HepG2 (cell line): ENCODE measurements around the gene ZNF503. TPM values are rescaled to one million over a fixed set of nuclear protein-coding genes. Genes with fewer than 3 reads are reported as not detected.

Source experiments
- ADNP ChIP-seq: sonication (generic); formaldehyde crosslinking; IDR thresholded peaks from 2 replicates; pipeline ENCODE4 v1.4.0; 2020; ENCODE audit warnings: missing genetic modification reagents
- BHLHE40 ChIP-seq: IDR thresholded peaks from 2 replicates; pipeline ENCODE4 v1.6.1; 2011; ENCODE audit warnings: low read length, improper control_type of control experiment
- CREB3 ChIP-seq: sonication (generic); formaldehyde crosslinking; IDR thresholded peaks from 2 replicates; pipeline ENCODE4 v1.5.0; 2020; ENCODE audit warnings: missing genetic modification reagents
- ISL2 ChIP-seq: sonication (generic); formaldehyde crosslinking; IDR thresholded peaks from 2 replicates; pipeline ENCODE4 v1.5.0; 2020; ENCODE audit warnings: missing genetic modification reagents
- KDM4B ChIP-seq: sonication (generic); formaldehyde crosslinking; IDR thresholded peaks from 2 replicates; pipeline ENCODE4 v1.4.0; 2020; ENCODE audit warnings: missing genetic modification reagents
- NBN ChIP-seq: fragments of 450-650 bp; conservative IDR thresholded peaks from 2 replicates; pipeline ENCODE4 v1.6.1; 2017
- NONO ChIP-seq, 2 experiments: fragments of 450-650 bp in 1 of 2; sonication (generic) in 1 of 2; formaldehyde crosslinking in 1 of 2; IDR thresholded peaks in 1 of 2; conservative IDR thresholded peaks in 1 of 2; 2 replicates each; pipeline versions ENCODE4 v1.6.1 to v1.8.0; 2017 to 2022; ENCODE audit warnings: mild to moderate bottlenecking in 1 of 2, missing genetic modification reagents in 1 of 2, moderate library complexity in 1 of 2
- PAF1 ChIP-seq: IDR thresholded peaks from 2 replicates; pipeline ENCODE4 v1.6.1; 2016; ENCODE audit warnings: missing genetic modification reagents, missing compliant biosample characterization
- PRMT3 ChIP-seq: sonication (generic); formaldehyde crosslinking; IDR thresholded peaks from 2 replicates; pipeline ENCODE4 v1.8.1; 2022; ENCODE audit warnings: low read depth, mild to moderate bottlenecking, moderate library complexity, missing genetic modification reagents, borderline replicate concordance
- SUZ12 ChIP-seq: fragments of 150-350 bp; IDR thresholded peaks from 2 replicates; pipeline ENCODE4 v1.6.1; 2014; ENCODE audit warnings: low read depth, low read length
- TCF12 ChIP-seq, 2 experiments: fragments of 450-650 bp in 1 of 2; sonication (generic) in 1 of 2; formaldehyde crosslinking in 1 of 2; IDR thresholded peaks; 2 replicates each; pipeline versions ENCODE4 v1.6.1 to v1.8.0; 2017 to 2022; ENCODE audit warnings: antibody characterized with exemption in 1 of 2, mild to moderate bottlenecking in 1 of 2, missing genetic modification reagents in 1 of 2, moderate library complexity in 1 of 2
- TFE3 ChIP-seq: IDR thresholded peaks from 2 replicates; pipeline ENCODE4 v1.6.1; 2016
- THAP7 ChIP-seq: sonication (generic); formaldehyde crosslinking; IDR thresholded peaks from 2 replicates; pipeline ENCODE4 v1.8.1; 2023; ENCODE audit warnings: mild to moderate bottlenecking, missing genetic modification reagents
- ZMAT3 ChIP-seq: sonication (generic); formaldehyde crosslinking; conservative IDR thresholded peaks from 2 replicates; pipeline ENCODE4 v1.7.0; 2021; ENCODE audit warnings: missing genetic modification reagents
- ZNF101 ChIP-seq: sonication (generic); formaldehyde crosslinking; IDR thresholded peaks from 2 replicates; pipeline ENCODE4 v1.4.0; 2020; ENCODE audit warnings: mild to moderate bottlenecking, low read depth, missing genetic modification reagents, borderline replicate concordance
- ZNF138 ChIP-seq: sonication (generic); formaldehyde crosslinking; IDR thresholded peaks from 2 replicates; pipeline ENCODE4 v1.5.0; 2020; ENCODE audit warnings: mild to moderate bottlenecking, low read depth, missing genetic modification reagents
- ZNF563 ChIP-seq: sonication (generic); formaldehyde crosslinking; IDR thresholded peaks from 2 replicates; pipeline ENCODE4 v1.8.0; 2022; ENCODE audit warnings: mild to moderate bottlenecking, moderate library complexity, missing genetic modification reagents
- ZNF564 ChIP-seq: sonication (generic); formaldehyde crosslinking; IDR thresholded peaks from 2 replicates; pipeline ENCODE4 v1.8.1; 2023; ENCODE audit warnings: mild to moderate bottlenecking, missing genetic modification reagents
- ZNF672 ChIP-seq: sonication (generic); formaldehyde crosslinking; IDR thresholded peaks from 2 replicates; pipeline ENCODE4 v1.8.1; 2022; ENCODE audit warnings: missing genetic modification reagents
- ZNF687 ChIP-seq: sonication (generic); formaldehyde crosslinking; IDR thresholded peaks from 2 replicates; pipeline ENCODE4 v1.5.1; 2020; ENCODE audit warnings: mild to moderate bottlenecking, missing genetic modification reagents, moderate library complexity
- polyA plus RNA-seq, 8 experiments: library from polyadenylated mRNA; depleted of rRNA in 3 of 8; stranded (reverse) in 7 of 8; unstranded in 1 of 8; fragments of >200 nt; fragmentation: Illumina TruSeq in 4 of 8; extraction: Trizol in 4 of 8; gene quantifications; 2 replicates each; pipeline versions ENCODE4 v1.2.1 to v1.2.3, GENCODE V29; 2011 to 2016; ENCODE audit warnings: low read depth in 4 of 8, missing spikeins in 1 of 8, mixed read lengths in 1 of 8; ENCODE audit not compliant: insufficient read depth in 1 of 8
- total RNA-seq, 5 experiments: library from RNA; depleted of rRNA; stranded (reverse); fragments of >200 nt; fragmentation: Illumina TruSeq; extraction: Trizol; gene quantifications; 2 replicates each; pipeline ENCODE4 v1.2.3, GENCODE V29; 2016; ENCODE audit warnings: low read depth in 1 of 5

Gene ZNF503
- total and polyA plus RNA-seq, 2 of the 13 experiments (the other 11 are each of a cell fraction or from before 2014, with no cell fraction given): 2.7 to 8.3 TPM

GRCh38 chr10:75404815-75405597 lies 3.4 kb upstream of the ZNF503 start (continued):
- TF ChIP-seq SUZ12: no peak
- no peak for TF ChIP-seq ZNF101 (CRISPR knock-in tag)
- TF ChIP-seq ZNF563: peak; percentile 50; the same call in 1 of the 2 replicates
- TF ChIP-seq TCF12 (IDR thresholded peaks at IDR 0.05): no peak
- TF ChIP-seq TCF12 (CRISPR knock-in tag; IDR thresholded peaks at IDR 0.05): peak; percentile 67; the same call in 1 of the 2 replicates
- TF ChIP-seq BHLHE40: no peak
- no peak for TF ChIP-seq NBN
- no peak; the same call in 1 of the 2 replicates for TF ChIP-seq THAP7 (CRISPR knock-in tag)
- TF ChIP-seq TFE3: no peak; the same call in 1 of the 2 replicates
- TF ChIP-seq NONO (IDR thresholded peaks at IDR 0.05): no peak
- TF ChIP-seq NONO (CRISPR knock-in tag; conservative IDR thresholded peaks at IDR 0.05): peak; percentile 39; the same call in 1 of the 2 replicates
- no peak for TF ChIP-seq CREB3 (CRISPR knock-in tag)
- TF ChIP-seq ADNP (CRISPR knock-in tag): 0 out of 2 replicates have a peak, but pooled peaks have one; percentile 48
- peak; percentile 100 for TF ChIP-seq ZNF564 (CRISPR knock-in tag)
- TF ChIP-seq ISL2 (CRISPR knock-in tag): peak; percentile 93
- TF ChIP-seq PAF1: no peak
- TF ChIP-seq KDM4B (CRISPR knock-in tag): no peak
- TF ChIP-seq ZMAT3 (CRISPR knock-in tag): 0 out of 2 replicates have a peak, but pooled peaks have one; percentile 4
- no peak for TF ChIP-seq ZNF672 (CRISPR knock-in tag)
- TF ChIP-seq ZNF138: no peak
- no peak for TF ChIP-seq PRMT3 (CRISPR knock-in tag)
- peak; percentile 86 for TF ChIP-seq ZNF687
